Gastrocnemius medialis (tissue), 4 donors: ENCODE results near the gene ITGAD. TPM values are rescaled to one million over a fixed set of nuclear protein-coding genes. Genes with fewer than 3 reads are reported as not detected.

ENCODE experiments used
- ATAC-seq, 2 donors: fragments of 150-250 bp; one replicate each; pipeline ENCODE4 v1.9.1; 2016
- DNase-seq, 2 donors: peaks; one replicate each; pipeline ENCODE4 v3.0.0-alpha.2; 2019
- H3K27ac ChIP-seq, 4 donors: fragments of 200-600 bp; sonication (generic); 1 replicate in 1 of 4; 2 replicates in 3 of 4; pipeline ENCODE4 v1.5.1; 2016 to 2018; ENCODE audit warnings: mild to moderate bottlenecking in 2 of 4, moderate library complexity in 1 of 4
- H3K27me3 ChIP-seq, 3 donors: fragments of 200-600 bp; sonication (generic) in 2 of 3; 1 replicate in 1 of 3; 2 replicates in 2 of 3; pipeline versions ENCODE4 v1.5.1 to v1.6.0; 2016 to 2019; ENCODE audit warnings: mild to moderate bottlenecking in 1 of 3, moderate library complexity in 1 of 3
- H3K36me3 ChIP-seq, 2 donors: fragments of 200-600 bp; sonication (generic) in 1 of 2; one replicate each; pipeline ENCODE4 v1.5.1; 2017 to 2018
- H3K4me1 ChIP-seq, 2 donors: fragments of 200-600 bp; sonication (generic) in 1 of 2; one replicate each; pipeline ENCODE4 v1.5.1; 2016 to 2017; ENCODE audit warnings: mild to moderate bottlenecking in 2 of 2
- H3K4me3 ChIP-seq, 4 donors: fragments of 200-600 bp; sonication (generic) in 3 of 4; 1 replicate in 1 of 4; 2 replicates in 3 of 4; pipeline ENCODE4 v1.5.1; 2016 to 2019; ENCODE audit warnings: mild to moderate bottlenecking in 2 of 4
- H3K9me3 ChIP-seq, 3 donors: fragments of 200-600 bp; sonication (generic) in 2 of 3; 1 replicate in 1 of 3; 2 replicates in 2 of 3; pipeline ENCODE4 v1.5.1; 2016 to 2019
- POLR2A ChIP-seq, 2 donors: fragments of 450-650 bp; IDR thresholded peaks; one replicate each; pipeline ENCODE4 v1.6.1; 2017; ENCODE audit warnings: antibody characterized with exemption in 2 of 2, mild to moderate bottlenecking in 2 of 2, moderate library complexity in 2 of 2
- in situ Hi-C, 4 donors: fragments of 200-750 bp; cut with MboI; loops; one replicate each; pipeline versions ENCODE4 v1.15.0 to v1.8.0; 2017; ENCODE audit warnings: low sequenced_read_pairs in 4 of 4
- intact Hi-C: fragments of 100-400 bp; cut with DNase I; formaldehyde crosslinking; loops from one replicate; pipeline ENCODE4 v1.15.1; 2023; ENCODE audit warnings: low total_unique reads
- total RNA-seq, 4 donors: library from RNA; depleted of rRNA; stranded (reverse); fragments of >200 nt; gene quantifications; one replicate each; pipeline versions ENCODE4 v1.1.0 to v1.2.3, GENCODE V29; 2016
- TF ChIP-seq, protein P1 (sequence below), 5 experiments: fragments of 450-650 bp in 3 of 5; fragments of 200-600 bp in 2 of 5; sonication (generic) in 2 of 5; IDR thresholded peaks in 4 of 5; conservative IDR thresholded peaks in 1 of 5; 1 replicate in 4 of 5; 2 replicates in 1 of 5; pipeline ENCODE4 v1.5.1; 2016 to 2019; ENCODE audit warnings: antibody characterized with exemption in 5 of 5, mild to moderate bottlenecking in 3 of 5, moderate library complexity in 3 of 5

Gene ITGAD
- total RNA-seq, 4 donors from 2014 or later = not detected

DNA sequence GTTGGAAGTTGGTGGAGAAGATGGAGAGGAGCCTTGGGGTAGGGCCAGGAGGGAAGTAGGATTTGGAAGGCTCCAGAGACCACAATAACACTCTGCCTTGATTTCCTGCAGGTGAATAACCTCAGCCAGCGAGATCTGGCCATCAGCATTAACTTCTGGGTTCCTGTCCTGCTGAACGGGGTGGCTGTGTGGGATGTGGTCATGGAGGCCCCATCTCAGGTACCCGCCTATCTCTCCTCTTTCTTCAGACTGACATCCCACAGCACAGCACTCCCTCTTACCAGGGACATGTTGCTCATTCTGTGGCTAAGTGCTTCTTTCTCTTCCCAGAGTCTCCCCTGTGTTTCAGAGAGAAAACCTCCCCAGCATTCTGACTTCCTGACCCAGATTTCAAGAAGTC is 30.1 kb downstream of the ITGAD start:
- DNase-seq (peak in 1 of 2 donors; percentile 22), ATAC-seq (no peak)
- in situ Hi-C loops = loop anchor here in 1 of 4 donors (25.0 kb wide), 1 partner anchor 211 kb away; the partner anchor contains the start of genes PYCARD, PYDC1 and TRIM72
- Histone ChIP-seq H3K27ac (peak overlapping the region; percentile 61 to 100 (median 96)), H3K27me3 (no peaks in the 10 kb centered on the region), H3K4me3 (no peak overlapping the region), H3K36me3 (peaks cover 0 to 8% of the 10 kb centered on the region in 2 donors), H3K9me3 (no peaks in the 10 kb centered on the region), H3K4me1 (peaks cover 31 to 43% of the 10 kb centered on the region in 2 donors)
- intact Hi-C loops = no loop called here
- peak in 1 of 2 donors; percentile 10 for TF ChIP-seq POLR2A (IDR thresholded peaks at IDR 0.05)
- TF ChIP-seq, protein P1, sequence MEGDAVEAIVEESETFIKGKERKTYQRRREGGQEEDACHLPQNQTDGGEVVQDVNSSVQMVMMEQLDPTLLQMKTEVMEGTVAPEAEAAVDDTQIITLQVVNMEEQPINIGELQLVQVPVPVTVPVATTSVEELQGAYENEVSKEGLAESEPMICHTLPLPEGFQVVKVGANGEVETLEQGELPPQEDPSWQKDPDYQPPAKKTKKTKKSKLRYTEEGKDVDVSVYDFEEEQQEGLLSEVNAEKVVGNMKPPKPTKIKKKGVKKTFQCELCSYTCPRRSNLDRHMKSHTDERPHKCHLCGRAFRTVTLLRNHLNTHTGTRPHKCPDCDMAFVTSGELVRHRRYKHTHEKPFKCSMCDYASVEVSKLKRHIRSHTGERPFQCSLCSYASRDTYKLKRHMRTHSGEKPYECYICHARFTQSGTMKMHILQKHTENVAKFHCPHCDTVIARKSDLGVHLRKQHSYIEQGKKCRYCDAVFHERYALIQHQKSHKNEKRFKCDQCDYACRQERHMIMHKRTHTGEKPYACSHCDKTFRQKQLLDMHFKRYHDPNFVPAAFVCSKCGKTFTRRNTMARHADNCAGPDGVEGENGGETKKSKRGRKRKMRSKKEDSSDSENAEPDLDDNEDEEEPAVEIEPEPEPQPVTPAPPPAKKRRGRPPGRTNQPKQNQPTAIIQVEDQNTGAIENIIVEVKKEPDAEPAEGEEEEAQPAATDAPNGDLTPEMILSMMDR (IDR thresholded peaks at IDR 0.05 in 4 of 5, conservative IDR thresholded peaks at IDR 0.05 in 1 of 5) = no peak

DNA sequence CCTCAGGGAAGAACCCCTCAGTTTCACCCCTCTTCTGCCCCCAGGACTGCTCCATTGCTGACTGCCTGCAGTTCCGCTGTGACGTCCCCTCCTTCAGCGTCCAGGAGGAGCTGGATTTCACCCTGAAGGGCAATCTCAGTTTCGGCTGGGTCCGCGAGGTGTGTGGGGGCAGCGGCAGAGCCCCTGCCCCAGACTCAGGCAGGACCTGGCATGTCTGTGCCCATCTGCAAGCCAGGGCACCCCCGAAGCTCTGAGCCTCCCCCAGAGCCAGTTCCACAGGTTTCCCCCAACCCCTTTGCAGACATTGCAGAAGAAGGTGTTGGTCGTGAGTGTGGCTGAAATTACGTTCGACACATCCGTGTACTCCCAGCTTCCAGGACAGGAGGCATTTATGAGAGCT is 30.7 kb downstream of the ITGAD start:
- in situ Hi-C loops = loop anchor here in 1 of 4 donors (25.0 kb wide), 1 partner anchor 212 kb away; the partner anchor contains the start of genes PYCARD, PYDC1 and TRIM72
- TF ChIP-seq, protein P1 (IDR thresholded peaks at IDR 0.05 in 4 of 5, conservative IDR thresholded peaks at IDR 0.05 in 1 of 5) = no peak
- peak in 1 of 2 donors; percentile 1 for TF ChIP-seq POLR2A (IDR thresholded peaks at IDR 0.05)
- Histone ChIP-seq H3K27ac (peak overlapping the region; percentile 61 to 100 (median 96)), H3K9me3 (no peaks in the 10 kb centered on the region), H3K4me1 (peaks cover 36 to 48% of the 10 kb centered on the region in 2 donors), H3K27me3 (no peaks in the 10 kb centered on the region), H3K36me3 (peaks cover 0 to 8% of the 10 kb centered on the region in 2 donors), H3K4me3 (no peak overlapping the region)
- ATAC-seq = no peak
- intact Hi-C loops = no loop called here
- peak in 1 of 2 donors; percentile 21 for DNase-seq

DNA sequence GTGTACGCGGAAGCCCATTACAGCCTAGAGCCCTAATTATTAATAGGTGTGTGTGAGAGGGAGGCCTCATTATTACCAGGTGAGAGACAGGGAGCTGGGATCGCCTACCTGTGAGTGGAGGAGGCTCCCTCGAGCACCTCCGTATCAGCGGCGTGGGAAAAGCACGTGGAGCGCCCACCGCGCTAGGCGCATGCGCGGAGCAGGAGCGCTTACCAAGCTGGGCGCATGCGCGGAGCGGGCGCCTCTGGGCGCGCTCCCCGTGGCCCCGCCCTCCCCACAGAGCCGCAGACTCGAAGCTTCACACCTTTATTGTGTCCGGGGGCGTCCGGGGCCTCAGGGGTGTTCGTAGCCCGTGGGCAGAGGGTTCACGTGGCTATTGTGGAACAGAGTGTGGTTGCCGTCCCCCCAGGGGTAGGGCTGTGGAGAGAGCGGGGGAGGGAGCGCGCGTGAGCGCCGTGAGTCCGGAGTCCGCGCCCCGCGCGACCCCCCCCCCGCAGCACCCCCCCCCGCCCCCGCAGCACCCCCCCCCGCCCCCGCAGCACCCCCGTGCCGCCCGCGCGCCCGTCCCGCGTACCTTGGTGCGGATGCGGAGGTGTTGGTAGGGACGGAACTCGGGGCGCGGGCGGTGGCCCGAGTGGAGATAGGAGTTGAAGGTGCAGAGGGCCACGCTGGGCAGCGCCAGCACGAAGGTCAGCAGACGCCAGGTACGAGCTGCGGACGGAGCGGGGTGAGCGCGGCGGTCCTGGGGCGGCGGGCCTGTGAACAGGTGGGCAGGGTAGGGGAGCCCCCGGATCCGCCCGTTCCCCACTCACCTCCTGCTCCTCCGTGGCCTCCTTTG is 34.5 kb downstream of the ITGAD start:
- Histone ChIP-seq H3K4me3 (peak overlapping the region; percentile 67 to 83 (median 79)), H3K36me3 (peaks cover 0 to 8% of the 10 kb centered on the region in 2 donors), H3K9me3 (no peaks in the 10 kb centered on the region), H3K4me1 (peaks cover 62 to 77% of the 10 kb centered on the region in 2 donors), H3K27me3 (no peaks in the 10 kb centered on the region), H3K27ac (peak overlapping the region; percentile 92 to 100 (median 98))
- ATAC-seq = peak; percentile 12 to 28
- TF ChIP-seq POLR2A (IDR thresholded peaks at IDR 0.05) = peak in 1 of 2 donors; percentile 10
- TF ChIP-seq, protein P1 (IDR thresholded peaks at IDR 0.05 in 4 of 5, conservative IDR thresholded peaks at IDR 0.05 in 1 of 5) = no peak
- in situ Hi-C loops (loop anchor here in 2 of 4 donors (25.0 kb wide), 2 partner anchors 440 to 465 kb away; partner anchors contain the start of genes HSD3B7 (in 1 of the 2) and SETD1A (in 1 of the 2)), intact Hi-C loops (loop anchor here (1.0 to 2.0 kb wide), 4 partner anchors 26 to 249 kb away; partner anchors contain the start of genes ARMC5 and TRIM72)
- DNase-seq = peak; percentile 62 to 84

DNA sequence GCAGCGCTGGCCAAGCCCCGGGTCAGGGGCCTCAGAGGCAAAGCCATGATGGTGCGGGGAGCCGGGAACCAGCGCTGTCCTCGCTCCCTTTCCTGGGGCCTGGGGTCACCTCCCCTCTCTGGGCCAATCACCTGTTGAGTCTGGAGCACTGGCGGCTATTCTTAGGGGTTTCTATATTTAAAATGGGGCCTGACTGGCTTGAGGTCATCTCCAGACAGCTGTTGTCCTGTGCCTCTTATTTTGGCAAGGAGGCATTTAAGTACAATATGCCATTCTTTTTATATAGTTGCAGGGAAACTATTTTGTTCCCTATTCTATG is 35.1 kb downstream of the ITGAD start, which contains the start of gene COX6A2:
COX6A2 (minus strand) TSS at position 82 of the 319 bp plus-strand sequence; CDS start at position 47, 35 bp downstream.
- intact Hi-C loops (loop anchor here (1.0 to 2.0 kb wide), 3 partner anchors 25 to 213 kb away; partner anchors contain the start of genes ARMC5 and TRIM72), in situ Hi-C loops (loop anchor here in 2 of 4 donors (25.0 kb wide), 2 partner anchors 441 to 466 kb away; partner anchors contain the start of genes HSD3B7 (in 1 of the 2) and SETD1A (in 1 of the 2))
- H3K4me1 ChIP-seq = peaks cover 64 to 73% of the 10 kb centered on the region in 2 donors
- no peaks in the 10 kb centered on the region for H3K9me3 ChIP-seq
- H3K27me3 ChIP-seq = no peaks in the 10 kb centered on the region
- peak within 1 kb of the TSS; percentile 92 to 100 (median 98) for H3K27ac ChIP-seq
- peak within 1 kb of the TSS; percentile 67 to 83 (median 79) for H3K4me3 ChIP-seq
- ATAC-seq (peak; percentile 74 to 75), DNase-seq (peak; percentile 84 to 93)
- TF ChIP-seq, protein P1 (IDR thresholded peaks at IDR 0.05 in 4 of 5, conservative IDR thresholded peaks at IDR 0.05 in 1 of 5) = peak in 1 of 5 experiments; percentile 21
- TF ChIP-seq POLR2A (IDR thresholded peaks at IDR 0.05) = peak; percentile 96 to 98
- peaks cover 0 to 8% of the 10 kb centered on the region in 2 donors for H3K36me3 ChIP-seq
